Loucy (cell line): Measurements from ENCODE around the gene RBM6.

Experiments used
- H2AFZ ChIP-seq: fragments of 200-600 bp; sonication (generic); 2 replicates; pipeline ENCODE4 v1.6.0; 2016; ENCODE audit warnings: antibody characterized with exemption, mild to moderate bottlenecking, low read length, moderate library complexity
- H3F3A ChIP-seq: fragments of 200-600 bp; 2 replicates; pipeline ENCODE4 v1.6.0; 2016; ENCODE audit warnings: antibody characterized with exemption, low read depth, mild to moderate bottlenecking
- H3K27me3 ChIP-seq: fragments of 200-600 bp; sonication (generic); 2 replicates; pipeline ENCODE4 v1.6.1; 2014; ENCODE audit warnings: low read length, mild to moderate bottlenecking; ENCODE audit not compliant: insufficient read depth, poor library complexity, severe bottlenecking
- H3K36me3 ChIP-seq: fragments of 200-600 bp; sonication (generic); 2 replicates; pipeline ENCODE4 v1.6.1; 2016; ENCODE audit warnings: low read length; ENCODE audit not compliant: insufficient read depth
- H3K4me1 ChIP-seq: fragments of 200-600 bp; sonication (generic); 2 replicates; pipeline ENCODE4 v1.5.1; 2014; ENCODE audit warnings: low read length, mild to moderate bottlenecking; ENCODE audit not compliant: insufficient read depth, poor library complexity, severe bottlenecking
- H3K4me2 ChIP-seq: fragments of 200-600 bp; sonication (generic); 2 replicates; pipeline ENCODE4 v1.6.0; 2014; ENCODE audit warnings: antibody characterized with exemption, low read length, low read depth, mild to moderate bottlenecking; ENCODE audit not compliant: poor library complexity, severe bottlenecking
- H3K4me3 ChIP-seq: fragments of 200-600 bp; sonication (generic); 2 replicates; pipeline ENCODE4 v1.5.1; 2014; ENCODE audit warnings: low read length, mild to moderate bottlenecking, mixed read lengths; ENCODE audit not compliant: poor library complexity, severe bottlenecking
- H3K79me2 ChIP-seq: fragments of 200-600 bp; sonication (generic); 2 replicates; pipeline ENCODE4 v1.6.1; 2014; ENCODE audit warnings: low read length; ENCODE audit not compliant: insufficient read depth
- H3K9ac ChIP-seq: fragments of 200-600 bp; sonication (generic); 2 replicates; pipeline ENCODE4 v1.6.0; 2014; ENCODE audit warnings: mild to moderate bottlenecking, low read depth, low read length, moderate library complexity; ENCODE audit not compliant: poor library complexity, severe bottlenecking
- H3K9me2 ChIP-seq: fragments of 200-600 bp; sonication (generic); replicated peaks from 2 replicates; pipeline ENCODE4 v1.6.1; 2016; ENCODE audit warnings: low read depth, low read length, mixed read lengths
- H3K9me3 ChIP-seq: fragments of 200-600 bp; sonication (generic); 2 replicates; pipeline ENCODE4 v1.6.1; 2014; ENCODE audit warnings: mild to moderate bottlenecking, antibody characterized with exemption, low read length, low read depth; ENCODE audit not compliant: insufficient read depth
- H4K20me1 ChIP-seq: fragments of 200-600 bp; sonication (generic); 2 replicates; pipeline ENCODE4 v1.6.0; 2014; ENCODE audit warnings: antibody characterized with exemption, low read length, mild to moderate bottlenecking; ENCODE audit not compliant: insufficient read depth, poor library complexity, severe bottlenecking
- CTCF ChIP-seq: fragments of 200-600 bp; sonication (generic); conservative IDR thresholded peaks from 2 replicates; pipeline ENCODE4 v1.5.1; 2014; ENCODE audit warnings: mild to moderate bottlenecking, antibody characterized with exemption, low read length
- EZH2phosphoT487 ChIP-seq: fragments of 200-600 bp; IDR thresholded peaks from 2 replicates; pipeline ENCODE4 v1.6.1; 2018; ENCODE audit warnings: antibody characterized with exemption, mild to moderate bottlenecking, moderate library complexity, borderline replicate concordance

RBM6 gene

GRCh38 chr3:49939858-49940666 is at the start of gene RBM6:
TSS of gene RBM6 (plus strand) at chr3:49940150. CDS start at chr3:49962642, 22,492 bp downstream.
- Histone ChIP-seq H3K4me3 (peak within 1 kb of the TSS; percentile 89), H3K9me2 (no peaks in the 10 kb centered on the region), H4K20me1 (peaks cover 38% of the 10 kb centered on the region), H3K4me2 (peak within 1 kb of the TSS; percentile 89), H3K9ac (peak within 1 kb of the TSS; percentile 79), H3K9me3 (no peaks in the 10 kb centered on the region), H3F3A (peaks cover 5% of the 10 kb centered on the region; the same call in 1 of the 2 replicates), H3K4me1 (peaks cover 20% of the 10 kb centered on the region), H2AFZ (peak within 1 kb of the TSS; percentile 68), H3K36me3 (0 out of 2 replicates have a peak, but pooled peaks cover 5% of the 10 kb centered on the region), H3K79me2 (peaks cover 47% of the 10 kb centered on the region), H3K27me3 (no peaks in the 10 kb centered on the region)
- TF ChIP-seq CTCF (no peak), EZH2phosphoT487 (no peak)

- no peaks in the 10 kb centered on the region for H3K9me3 ChIP-seq
- no peaks in the 10 kb centered on the region for H3K27me3 ChIP-seq
- H4K20me1 ChIP-seq, result no peaks in the 10 kb centered on the region
- no peaks in the 10 kb centered on the region for H3K36me3 ChIP-seq
- no peaks in the 10 kb centered on the region for H3K9me2 ChIP-seq
- no peaks in the 10 kb centered on the region for H3F3A ChIP-seq
- no peak overlapping the region for H3K4me2 ChIP-seq
- no peaks in the 10 kb centered on the region for H3K4me1 ChIP-seq
- H2AFZ ChIP-seq, result no peak overlapping the region
- TF ChIP-seq EZH2phosphoT487 (no peak), CTCF (no peak)
- H3K79me2 ChIP-seq, result no peaks in the 10 kb centered on the region
- no peak overlapping the region for H3K4me3 ChIP-seq
- H3K9ac ChIP-seq, result no peak overlapping the region
Measured at GRCh38 chr3:49895791-49896190, 44.2 kb upstream of the RBM6 start.

GRCh38 chr3:49896345-49896744 is 43.6 kb upstream of the RBM6 start:
- no peaks in the 10 kb centered on the region for H3K4me1 ChIP-seq
- H3K4me3 ChIP-seq, result no peak overlapping the region
- no peak overlapping the region for H3K9ac ChIP-seq
- H3K27me3 ChIP-seq, result no peaks in the 10 kb centered on the region
- no peaks in the 10 kb centered on the region for H3K79me2 ChIP-seq
- no peak overlapping the region for H3K4me2 ChIP-seq
- H3K36me3 ChIP-seq, result no peaks in the 10 kb centered on the region
- no peaks in the 10 kb centered on the region for H3F3A ChIP-seq
- no peak for TF ChIP-seq CTCF
- no peaks in the 10 kb centered on the region for H3K9me2 ChIP-seq
- no peak overlapping the region for H2AFZ ChIP-seq
- H4K20me1 ChIP-seq, result no peaks in the 10 kb centered on the region
- H3K9me3 ChIP-seq, result no peaks in the 10 kb centered on the region
